Spleen (tissue), 11 donors: ENCODE data around the gene ZC3H7B. TPM values are rescaled to one million over a fixed set of nuclear protein-coding genes. Genes with fewer than 3 reads are reported as not detected.

Experiments used
- DNase-seq: peaks from one replicate; pipeline ENCODE4 v3.0.0-alpha.2; 2020
- H3K27ac ChIP-seq, 8 donors: fragments of 200-600 bp; sonication (generic) in 7 of 8; 1 replicate in 4 of 8; 2 replicates in 4 of 8; pipeline versions ENCODE4 v1.5.0 to v1.8.0; 2016 to 2021; ENCODE audit warnings: inconsistent platforms in 4 of 8, mild to moderate bottlenecking in 4 of 8, moderate library complexity in 1 of 8
- H3K27me3 ChIP-seq, 7 donors: fragments of 200-600 bp; sonication (generic) in 6 of 7; replicated peaks in 1 of 7; 1 replicate in 4 of 7; 2 replicates in 3 of 7; pipeline versions ENCODE4 v1.5.0 to v1.8.0; 2016 to 2021; ENCODE audit warnings: inconsistent platforms in 3 of 7, mild to moderate bottlenecking in 1 of 7
- H3K36me3 ChIP-seq, 6 donors: fragments of 200-600 bp; sonication (generic) in 5 of 6; 1 replicate in 4 of 6; 2 replicates in 2 of 6; pipeline versions ENCODE4 v1.5.0 to v1.8.0; 2016 to 2021; ENCODE audit warnings: inconsistent platforms in 2 of 6
- H3K4me1 ChIP-seq, 6 donors: fragments of 200-600 bp; sonication (generic) in 5 of 6; 1 replicate in 3 of 6; 2 replicates in 3 of 6; pipeline versions ENCODE4 v1.5.0 to v1.8.0; 2016 to 2021; ENCODE audit warnings: inconsistent platforms in 3 of 6
- H3K4me3 ChIP-seq, 8 donors: fragments of 200-600 bp; sonication (generic) in 7 of 8; 1 replicate in 4 of 8; 2 replicates in 4 of 8; pipeline versions ENCODE4 v1.5.0 to v1.8.0; 2016 to 2021; ENCODE audit warnings: inconsistent platforms in 4 of 8, mild to moderate bottlenecking in 4 of 8, moderate library complexity in 2 of 8
- H3K9me3 ChIP-seq, 8 donors: fragments of 200-600 bp; sonication (generic) in 7 of 8; 1 replicate in 4 of 8; 2 replicates in 4 of 8; pipeline versions ENCODE4 v1.5.0 to v1.8.0; 2016 to 2021; ENCODE audit warnings: inconsistent platforms in 4 of 8
- CTCF ChIP-seq, 11 experiments: fragments of 200-600 bp in 7 of 11; fragments of 450-650 bp in 4 of 11; sonication (generic) in 4 of 11; IDR thresholded peaks in 8 of 11; conservative IDR thresholded peaks in 3 of 11; 1 replicate in 7 of 11; 2 replicates in 4 of 11; pipeline versions ENCODE4 v1.4.0 to v1.8.0; 2016 to 2021; ENCODE audit warnings: antibody characterized with exemption in 11 of 11, inconsistent platforms in 4 of 11, mild to moderate bottlenecking in 1 of 11
- POLR2A ChIP-seq, 3 donors: fragments of 450-650 bp; IDR thresholded peaks; one replicate each; pipeline ENCODE4 v1.5.1; 2017; ENCODE audit warnings: antibody characterized with exemption in 3 of 3, mild to moderate bottlenecking in 1 of 3
- POLR2AphosphoS5 ChIP-seq, 3 donors: sonication (generic); formaldehyde crosslinking; IDR thresholded peaks; one replicate each; pipeline ENCODE4 v1.5.1; 2017; ENCODE audit warnings: antibody characterized with exemption in 3 of 3
- WGBS, 5 donors: extraction: QIAGEN DNeasy Blood & Tissue Kit in 3 of 5; methylation state at CpG; one replicate each; pipeline versions ENCODE4 v1.1.5 to v1.1.7; 2013 to 2018; 5-methylcytosine and 5-hydroxymethylcytosine counted together
- intact Hi-C: fragments of 100-400 bp; cut with DNase I; formaldehyde crosslinking; loops from one replicate; pipeline ENCODE4 v1.15.0; 2023; ENCODE audit warnings: low total_unique reads
- polyA plus RNA-seq, 3 donors: library from polyadenylated mRNA; stranded (reverse); fragments of 200-250 nt; gene quantifications; one replicate each; pipeline ENCODE4 v1.2.1, GENCODE V29; 2013
- total RNA-seq, 7 donors: library from RNA; depleted of rRNA in 3 of 7; stranded (reverse); fragments of >200 nt in 3 of 7; fragmentation: NEBNext Ultra II Directional in 4 of 7; extraction: Animal tissue kit (Norgen Biotek cat#: 25700) in 4 of 7; gene quantifications; one replicate each; pipeline versions ENCODE4 v1.1.0 to v1.2.1, GENCODE V29; 2016 to 2021
- donor health status: healthy with polysubstance abuse.
- donor health status: DM: no; HTN: no; CAD: no; lungs with moderate emphysema.
- donor health status: DM: no; HTN: no; CAD: no.
- donor health status: Bipolar disorder and iron deficiency.
- donor health status: healthy.
- donor health status: DM: no; HTN: no; CAD: no.
- donor health status: DM: yes; HTN: yes; CAD: no.

The ZC3H7B gene
- total and polyA plus RNA-seq, 10 donors: 10.5 to 59.1 (median 46.9) TPM

GRCh38 chr22:41267958-41268357 lies 33.4 kb upstream of the ZC3H7B start:
- intact Hi-C loops: no loop called here
- Histone ChIP-seq H3K36me3 (peaks cover 6 to 99% (median 92%) of the 10 kb centered on the region in 6 donors), H3K27ac (no peak overlapping the region), H3K27me3 (no peaks in the 10 kb centered on the region), H3K4me1 (peaks cover 0 to 25% (median 5%) of the 10 kb centered on the region in 6 donors), H3K4me3 (no peak overlapping the region), H3K9me3 (no peaks in the 10 kb centered on the region)
- DNase-seq: no peak
- 94 to 96% (median 96%) methylated on average over 15 to 16 of the region's 16 CpGs for WGBS, 5 donors
- TF ChIP-seq POLR2A (IDR thresholded peaks at IDR 0.05) (no peak), POLR2AphosphoS5 (IDR thresholded peaks at IDR 0.05) (no peak), CTCF (IDR thresholded peaks at IDR 0.05 in 8 of 11, conservative IDR thresholded peaks at IDR 0.05 in 3 of 11) (no peak)

- no peak overlapping the region for H3K27ac ChIP-seq
- H3K9me3 ChIP-seq: no peaks in the 10 kb centered on the region
- no peak for DNase-seq
- no peak for TF ChIP-seq CTCF (IDR thresholded peaks at IDR 0.05 in 8 of 11, conservative IDR thresholded peaks at IDR 0.05 in 3 of 11)
- TF ChIP-seq POLR2A (IDR thresholded peaks at IDR 0.05): no peak
- TF ChIP-seq POLR2AphosphoS5 (IDR thresholded peaks at IDR 0.05): peak in 1 of 3 donors; percentile 30
- no peaks in the 10 kb centered on the region for H3K27me3 ChIP-seq
- 90 to 98% (median 95%) methylated on average over 5 to 9 of the region's 9 CpGs for WGBS, 5 donors
- peaks cover 4 to 100% (median 92%) of the 10 kb centered on the region in 6 donors for H3K36me3 ChIP-seq
- intact Hi-C loops: no loop called here
- peaks cover 0 to 6% (median 0%) of the 10 kb centered on the region in 6 donors for H3K4me1 ChIP-seq
- H3K4me3 ChIP-seq: no peak overlapping the region
Measured at GRCh38 chr22:41271787-41272186, 29.5 kb upstream of the ZC3H7B start.

GRCh38 chr22:41273128-41273527 lies 28.2 kb upstream of the ZC3H7B start:
- intact Hi-C loops: no loop called here
- peaks cover 4 to 100% (median 90%) of the 10 kb centered on the region in 6 donors for H3K36me3 ChIP-seq
- no peak for DNase-seq
- TF ChIP-seq CTCF (IDR thresholded peaks at IDR 0.05 in 8 of 11, conservative IDR thresholded peaks at IDR 0.05 in 3 of 11) (no peak), POLR2A (IDR thresholded peaks at IDR 0.05) (no peak), POLR2AphosphoS5 (IDR thresholded peaks at IDR 0.05) (no peak)
- H3K4me1 ChIP-seq: no peaks in the 10 kb centered on the region
- H3K27me3 ChIP-seq: no peaks in the 10 kb centered on the region
- H3K27ac ChIP-seq: no peak overlapping the region
- H3K9me3 ChIP-seq: no peaks in the 10 kb centered on the region
- WGBS, 5 donors: 95 to 97% (median 97%) methylated on average over 7 of the region's 7 CpGs
- no peak overlapping the region for H3K4me3 ChIP-seq

GRCh38 chr22:41274856-41275255 lies 26.5 kb upstream of the ZC3H7B start:
- TF ChIP-seq POLR2AphosphoS5 (IDR thresholded peaks at IDR 0.05) (no peak), CTCF (IDR thresholded peaks at IDR 0.05 in 8 of 11, conservative IDR thresholded peaks at IDR 0.05 in 3 of 11) (no peak), POLR2A (IDR thresholded peaks at IDR 0.05) (no peak)
- Histone ChIP-seq H3K4me3 (no peak overlapping the region), H3K27me3 (no peaks in the 10 kb centered on the region), H3K9me3 (no peaks in the 10 kb centered on the region), H3K36me3 (peaks cover 4 to 100% (median 86%) of the 10 kb centered on the region in 6 donors), H3K4me1 (no peaks in the 10 kb centered on the region), H3K27ac (no peak overlapping the region)
- WGBS, 5 donors: 90 to 98% (median 98%) methylated on average over 4 of the region's 4 CpGs
- intact Hi-C loops: no loop called here
- DNase-seq: no peak
